ENCODE measurements around the gene CD200R1.

GRCh38 chr3:113005611-113006010 is 30.7 kb upstream of the CD200R1 start:
- TF ChIP-seq, protein P1, sequence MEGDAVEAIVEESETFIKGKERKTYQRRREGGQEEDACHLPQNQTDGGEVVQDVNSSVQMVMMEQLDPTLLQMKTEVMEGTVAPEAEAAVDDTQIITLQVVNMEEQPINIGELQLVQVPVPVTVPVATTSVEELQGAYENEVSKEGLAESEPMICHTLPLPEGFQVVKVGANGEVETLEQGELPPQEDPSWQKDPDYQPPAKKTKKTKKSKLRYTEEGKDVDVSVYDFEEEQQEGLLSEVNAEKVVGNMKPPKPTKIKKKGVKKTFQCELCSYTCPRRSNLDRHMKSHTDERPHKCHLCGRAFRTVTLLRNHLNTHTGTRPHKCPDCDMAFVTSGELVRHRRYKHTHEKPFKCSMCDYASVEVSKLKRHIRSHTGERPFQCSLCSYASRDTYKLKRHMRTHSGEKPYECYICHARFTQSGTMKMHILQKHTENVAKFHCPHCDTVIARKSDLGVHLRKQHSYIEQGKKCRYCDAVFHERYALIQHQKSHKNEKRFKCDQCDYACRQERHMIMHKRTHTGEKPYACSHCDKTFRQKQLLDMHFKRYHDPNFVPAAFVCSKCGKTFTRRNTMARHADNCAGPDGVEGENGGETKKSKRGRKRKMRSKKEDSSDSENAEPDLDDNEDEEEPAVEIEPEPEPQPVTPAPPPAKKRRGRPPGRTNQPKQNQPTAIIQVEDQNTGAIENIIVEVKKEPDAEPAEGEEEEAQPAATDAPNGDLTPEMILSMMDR (IDR thresholded peaks at IDR 0.05): no peak
- no peak for TF ChIP-seq POLR2A (IDR thresholded peaks at IDR 0.05)
- TF ChIP-seq POLR2AphosphoS5 (IDR thresholded peaks at IDR 0.05): no peak
